NB4 (cell line): ENCODE results near the gene PRMT9.

Experiments
- DNase-seq: peaks from one replicate; pipeline ENCODE4 v3.0.0; 2010; ENCODE audit warnings: low read depth
- H3K4me3 ChIP-seq: one replicate; pipeline ENCODE4 v1.5.1; 2011; ENCODE audit warnings: mild to moderate bottlenecking, low read depth, low read length, moderate library complexity
- MAX ChIP-seq: IDR thresholded peaks from 2 replicates; pipeline ENCODE4 v1.6.1; 2011; ENCODE audit warnings: low read depth, low read length
- MYC ChIP-seq: IDR thresholded peaks from 2 replicates; pipeline ENCODE4 v1.6.1; 2011; ENCODE audit warnings: low read depth, low read length
- POLR2A ChIP-seq: IDR thresholded peaks from 2 replicates; pipeline ENCODE4 v1.6.1; 2011; ENCODE audit warnings: mild to moderate bottlenecking; ENCODE audit not compliant: insufficient read length; ENCODE audit errors: extremely low read depth
- TF ChIP-seq, protein P1 (sequence below): IDR thresholded peaks from one replicate; pipeline ENCODE4 v1.5.1; 2012; ENCODE audit warnings: low read depth, low read length

PRMT9 gene

GRCh38 chr4:147620315-147620714 is 63.6 kb downstream of the PRMT9 start:
- DNase-seq, result peak; percentile 15
- TF ChIP-seq MYC, result no peak
- no peak overlapping the region for H3K4me3 ChIP-seq

GRCh38 chr4:147617841-147618691 is 65.9 kb downstream of the PRMT9 start:
- H3K4me3 ChIP-seq, result peak overlapping the region; percentile 98
- no peak for DNase-seq
- TF ChIP-seq MYC, result no peak
- TF ChIP-seq MAX, result no peak
- TF ChIP-seq, protein P1, sequence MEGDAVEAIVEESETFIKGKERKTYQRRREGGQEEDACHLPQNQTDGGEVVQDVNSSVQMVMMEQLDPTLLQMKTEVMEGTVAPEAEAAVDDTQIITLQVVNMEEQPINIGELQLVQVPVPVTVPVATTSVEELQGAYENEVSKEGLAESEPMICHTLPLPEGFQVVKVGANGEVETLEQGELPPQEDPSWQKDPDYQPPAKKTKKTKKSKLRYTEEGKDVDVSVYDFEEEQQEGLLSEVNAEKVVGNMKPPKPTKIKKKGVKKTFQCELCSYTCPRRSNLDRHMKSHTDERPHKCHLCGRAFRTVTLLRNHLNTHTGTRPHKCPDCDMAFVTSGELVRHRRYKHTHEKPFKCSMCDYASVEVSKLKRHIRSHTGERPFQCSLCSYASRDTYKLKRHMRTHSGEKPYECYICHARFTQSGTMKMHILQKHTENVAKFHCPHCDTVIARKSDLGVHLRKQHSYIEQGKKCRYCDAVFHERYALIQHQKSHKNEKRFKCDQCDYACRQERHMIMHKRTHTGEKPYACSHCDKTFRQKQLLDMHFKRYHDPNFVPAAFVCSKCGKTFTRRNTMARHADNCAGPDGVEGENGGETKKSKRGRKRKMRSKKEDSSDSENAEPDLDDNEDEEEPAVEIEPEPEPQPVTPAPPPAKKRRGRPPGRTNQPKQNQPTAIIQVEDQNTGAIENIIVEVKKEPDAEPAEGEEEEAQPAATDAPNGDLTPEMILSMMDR, result no peak

- DNase-seq, result peak; percentile 94
- TF ChIP-seq POLR2A (peak; percentile 76), MYC (no peak), MAX (peak; percentile 54)
- TF ChIP-seq, protein P1, result no peak
- H3K4me3 ChIP-seq, result peak within 1 kb of the TSS; percentile 98
These were observed 66.7 kb downstream of the PRMT9 start, which contains the start of gene TMEM184C for GRCh38 chr4:147617173-147617840. TMEM184C (plus strand) TSS chr4:147617397; CDS start chr4:147617957, 560 bp downstream.

DNA sequence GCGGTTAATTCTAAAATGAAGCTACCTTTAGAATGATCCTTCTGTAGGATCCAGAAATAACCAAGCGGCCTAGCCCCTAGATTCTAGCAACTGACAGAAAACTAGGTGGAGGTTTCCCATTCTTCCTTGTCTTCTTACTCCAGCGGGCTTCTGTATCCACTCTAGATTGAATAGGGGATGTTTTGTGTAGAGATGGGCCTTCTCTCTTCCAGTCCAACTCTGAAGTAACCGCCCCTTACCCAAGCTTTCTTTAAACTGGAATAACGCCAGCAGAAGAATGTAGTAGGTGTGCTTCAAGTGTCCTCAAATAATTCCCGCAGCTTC is 67.2 kb downstream of the PRMT9 start:
- TF ChIP-seq POLR2A (no peak), MYC (no peak), MAX (no peak)
- TF ChIP-seq, protein P1, result no peak
- no peak for DNase-seq
- peak overlapping the region; percentile 98 for H3K4me3 ChIP-seq

- DNase-seq, result no peak
- TF ChIP-seq MYC (no peak), MAX (no peak), POLR2A (no peak)
- TF ChIP-seq, protein P1, result no peak
- H3K4me3 ChIP-seq, result no peak overlapping the region
These were observed 73.3 kb downstream of the PRMT9 start for GRCh38 chr4:147610686-147611085.

GRCh38 chr4:147607471-147607870 is 76.5 kb downstream of the PRMT9 start:
- no peak for DNase-seq
- H3K4me3 ChIP-seq, result no peak overlapping the region
- TF ChIP-seq POLR2A (no peak), MYC (no peak), MAX (no peak)

DNA sequence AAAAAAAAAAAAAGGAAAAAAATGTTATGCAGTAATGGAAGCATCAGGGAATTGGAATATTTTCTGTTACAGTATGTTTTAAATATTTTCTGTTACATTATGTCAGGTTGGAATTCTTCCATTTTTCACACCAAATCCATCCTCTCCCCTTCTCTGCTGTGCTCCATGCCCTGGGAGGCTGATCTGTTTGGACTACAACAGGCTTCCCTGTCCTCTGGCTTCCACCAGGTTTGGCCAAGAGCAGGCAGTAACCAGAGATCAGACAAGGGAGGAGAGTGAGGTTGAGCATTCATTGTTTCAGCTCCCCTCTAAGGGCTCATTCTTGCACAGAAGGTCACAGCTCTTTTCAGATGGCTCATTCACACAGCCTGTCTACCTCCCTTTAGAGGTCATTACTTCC is 78.5 kb downstream of the PRMT9 start:
- TF ChIP-seq MYC (no peak), MAX (no peak), POLR2A (no peak)
- TF ChIP-seq, protein P1, result no peak
- no peak overlapping the region for H3K4me3 ChIP-seq
- no peak for DNase-seq
